ENCODE measurements around the gene NOXRED1.

GRCh38 chr14:77364146-77364545 lies 59.2 kb downstream of the NOXRED1 start:
- TF ChIP-seq POU6F1 (CRISPR knock-in tag; IDR thresholded peaks at IDR 0.05; ENCODE audit: borderline replicate concordance, low read depth) (no peak), CSRNP3 (CRISPR knock-in tag; IDR thresholded peaks at IDR 0.05) (no peak), ZFP3 (CRISPR knock-in tag; IDR thresholded peaks at IDR 0.05) (no peak), PATZ1 (CRISPR knock-in tag; IDR thresholded peaks at IDR 0.05; ENCODE audit: borderline replicate concordance) (no peak), SNAI2 (CRISPR knock-in tag; IDR thresholded peaks at IDR 0.05) (no peak), GLIS3 (CRISPR knock-in tag; IDR thresholded peaks at IDR 0.05) (no peak), CREB5 (CRISPR knock-in tag; IDR thresholded peaks at IDR 0.05; ENCODE audit: low read depth) (no peak), ZNF70 (CRISPR knock-in tag; IDR thresholded peaks at IDR 0.05) (no peak), RARB (CRISPR knock-in tag; IDR thresholded peaks at IDR 0.05) (no peak)

All from SK-N-SH treated with all-trans-retinoic acid at 6 μM for 48 hours (cell line).